Ovary (tissue), 9 donors: ENCODE data around the gene TMCC2. TPM values are rescaled to one million over a fixed set of nuclear protein-coding genes. Genes with fewer than 3 reads are reported as not detected.
"Not testable (repeated sequence)": the region's sequence is repeated elsewhere in the genome, so short reads cannot be mapped to it uniquely, and the experiment has no call there.

Source experiments
- DNase-seq, 5 donors: peaks; one replicate each; pipeline ENCODE4 v3.0.0-alpha.2; 2019 to 2020
- H3K27ac ChIP-seq, 2 donors: fragments of 200-600 bp; one replicate each; pipeline versions ENCODE4 v1.5.1 to v1.8.0; 2019 to 2022
- H3K27me3 ChIP-seq: fragments of 200-600 bp; one replicate; pipeline ENCODE4 v1.8.0; 2022
- H3K36me3 ChIP-seq: fragments of 200-600 bp; sonication (generic); one replicate; pipeline ENCODE4 v1.5.1; 2019
- H3K4me1 ChIP-seq: one replicate; pipeline ENCODE4 v1.8.1; 2013; ENCODE audit warnings: mild to moderate bottlenecking, moderate library complexity; ENCODE audit not compliant: insufficient read depth
- H3K4me3 ChIP-seq: fragments of 200-600 bp; sonication (generic); one replicate; pipeline ENCODE4 v1.5.1; 2017
- H3K9me3 ChIP-seq, 2 donors: fragments of 200-600 bp in 1 of 2; sonication (generic) in 1 of 2; one replicate each; pipeline versions ENCODE4 v1.5.1 to v1.8.1; 2013 to 2019; ENCODE audit warnings: mild to moderate bottlenecking in 1 of 2, moderate library complexity in 1 of 2
- EP300 ChIP-seq: sonication (generic); formaldehyde crosslinking; IDR thresholded peaks from one replicate; pipeline ENCODE4 v1.6.1; 2017; ENCODE audit warnings: antibody characterized with exemption
- POLR2A ChIP-seq: fragments of 450-650 bp; IDR thresholded peaks from one replicate; pipeline ENCODE4 v1.6.1; 2017; ENCODE audit warnings: antibody characterized with exemption, mild to moderate bottlenecking, moderate library complexity
- WGBS, 3 donors: extraction: QIAGEN DNeasy Blood & Tissue Kit in 1 of 3; methylation state at CpG; one replicate each; pipeline versions ENCODE4 v1.1.5 to v1.1.7; 2013 to 2017; 5-methylcytosine and 5-hydroxymethylcytosine counted together
- intact Hi-C, 4 donors: fragments of 100-400 bp; cut with DNase I; formaldehyde crosslinking; loops; one replicate each; pipeline versions ENCODE4 v1.11.0 to v1.15.1; 2022 to 2023
- polyA plus RNA-seq, 2 donors: library from polyadenylated mRNA; stranded (reverse); fragments of 200-250 nt in 1 of 2; fragments of 350-450 nt in 1 of 2; fragmentation: Illumina TruSeq in 1 of 2; extraction: RNeasy Lipid Tissue Mini Kit (QIAGEN cat#74804) in 1 of 2; gene quantifications; one replicate each; pipeline ENCODE4 v1.2.3, GENCODE V29; 2013 to 2014
- total RNA-seq, 7 donors: library from RNA; depleted of rRNA in 2 of 7; stranded (reverse); fragments of >200 nt in 2 of 7; fragmentation: NEBNext Ultra II Directional in 3 of 7; extraction: Animal tissue kit (Norgen Biotek cat#: 25700) in 3 of 7; gene quantifications; one replicate each; pipeline versions ENCODE4 v1.1.0 to v1.2.4, GENCODE V29; 2016 to 2023
- TF ChIP-seq, protein P1 (sequence below), 3 donors: fragments of 450-650 bp in 2 of 3; fragments of 200-600 bp in 1 of 3; IDR thresholded peaks; one replicate each; pipeline versions ENCODE4 v1.5.1 to v1.8.0; 2016 to 2022; ENCODE audit warnings: antibody characterized with exemption in 3 of 3, mild to moderate bottlenecking in 1 of 3
- donor health status: DM: no; HTN: no; CAD: no; lungs with moderate emphysema.
- donor health status: DM: no; HTN: no; CAD: no.
- donor health status: Bipolar disorder and iron deficiency.
- donor health status: DM: yes; HTN: yes; CAD: no.
- donor health status: DM: no; HTN: no; CAD: no.
- donor health status: DM: yes; HTN: yes; CAD: no.

The TMCC2 gene
- total and polyA plus RNA-seq, 9 donors = 2.3 to 11.0 (median 7.8) TPM

DNA sequence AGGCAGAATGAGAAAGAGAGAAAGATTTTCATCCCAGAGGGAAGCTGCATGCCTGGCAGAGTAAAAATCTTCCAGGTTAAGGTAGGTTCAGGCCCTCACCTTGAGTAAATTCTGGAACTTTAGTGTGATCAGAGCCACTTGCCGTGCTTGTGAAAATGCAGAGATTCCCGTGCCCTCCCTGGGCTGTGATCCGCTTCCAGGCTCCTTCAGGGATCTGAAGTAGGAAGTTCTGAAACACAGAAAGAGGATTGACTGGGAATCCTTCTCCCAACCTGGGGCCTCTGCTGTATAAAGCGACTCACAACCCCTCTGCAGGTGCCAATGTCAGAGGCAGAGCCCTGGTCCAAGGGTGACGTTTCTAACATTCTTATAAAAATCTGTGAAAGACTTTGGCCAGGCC, 67.2 kb downstream of the TMCC2 start:
- no peaks in the 10 kb centered on the region for H3K36me3 ChIP-seq
- H3K9me3 ChIP-seq = no peaks in the 10 kb centered on the region
- peak overlapping the region; percentile 51 to 85 for H3K27ac ChIP-seq
- no peak overlapping the region for H3K4me3 ChIP-seq
- WGBS, 3 donors = 71 to 81% (median 72%) methylated on average over 5 of the region's 5 CpGs
- intact Hi-C loops = no loop called here
- peaks cover 13% of the 10 kb centered on the region for H3K4me1 ChIP-seq
- no peaks in the 10 kb centered on the region for H3K27me3 ChIP-seq
- TF ChIP-seq, protein P1, sequence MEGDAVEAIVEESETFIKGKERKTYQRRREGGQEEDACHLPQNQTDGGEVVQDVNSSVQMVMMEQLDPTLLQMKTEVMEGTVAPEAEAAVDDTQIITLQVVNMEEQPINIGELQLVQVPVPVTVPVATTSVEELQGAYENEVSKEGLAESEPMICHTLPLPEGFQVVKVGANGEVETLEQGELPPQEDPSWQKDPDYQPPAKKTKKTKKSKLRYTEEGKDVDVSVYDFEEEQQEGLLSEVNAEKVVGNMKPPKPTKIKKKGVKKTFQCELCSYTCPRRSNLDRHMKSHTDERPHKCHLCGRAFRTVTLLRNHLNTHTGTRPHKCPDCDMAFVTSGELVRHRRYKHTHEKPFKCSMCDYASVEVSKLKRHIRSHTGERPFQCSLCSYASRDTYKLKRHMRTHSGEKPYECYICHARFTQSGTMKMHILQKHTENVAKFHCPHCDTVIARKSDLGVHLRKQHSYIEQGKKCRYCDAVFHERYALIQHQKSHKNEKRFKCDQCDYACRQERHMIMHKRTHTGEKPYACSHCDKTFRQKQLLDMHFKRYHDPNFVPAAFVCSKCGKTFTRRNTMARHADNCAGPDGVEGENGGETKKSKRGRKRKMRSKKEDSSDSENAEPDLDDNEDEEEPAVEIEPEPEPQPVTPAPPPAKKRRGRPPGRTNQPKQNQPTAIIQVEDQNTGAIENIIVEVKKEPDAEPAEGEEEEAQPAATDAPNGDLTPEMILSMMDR (IDR thresholded peaks at IDR 0.05) = no peak
- TF ChIP-seq EP300 = no peak
- TF ChIP-seq POLR2A = no peak
- DNase-seq = no peak

DNA sequence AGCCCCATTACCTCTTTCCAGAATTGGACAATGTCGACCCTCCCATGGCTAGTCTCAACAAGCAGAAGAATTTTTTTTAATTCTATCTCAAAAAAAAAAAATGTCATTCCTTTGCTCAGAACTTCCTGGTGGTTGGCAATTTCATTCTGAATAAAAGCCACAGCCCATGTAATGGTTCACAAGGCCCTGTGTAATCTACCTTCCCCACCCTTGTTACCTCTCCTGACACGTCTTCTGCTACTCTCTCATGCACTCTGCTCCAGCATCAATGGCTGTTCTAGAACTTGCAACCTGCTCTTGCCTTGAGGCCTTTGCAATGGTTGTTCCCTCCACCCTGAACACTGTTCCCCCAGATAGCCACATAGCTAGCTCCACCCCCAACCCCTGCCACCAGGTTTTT, 68.4 kb downstream of the TMCC2 start:
- WGBS, 3 donors = 88 to 89% (median 89%) methylated on average over 2 of the region's 2 CpGs
- DNase-seq = no peak
- TF ChIP-seq EP300 (no peak), POLR2A (no peak)
- TF ChIP-seq, protein P1 (IDR thresholded peaks at IDR 0.05) = no peak
- H3K36me3 ChIP-seq = no peaks in the 10 kb centered on the region
- no peak overlapping the region for H3K4me3 ChIP-seq
- H3K9me3 ChIP-seq = no peaks in the 10 kb centered on the region
- no peak overlapping the region for H3K27ac ChIP-seq
- peaks cover 15% of the 10 kb centered on the region for H3K4me1 ChIP-seq
- H3K27me3 ChIP-seq = no peaks in the 10 kb centered on the region
- intact Hi-C loops = no loop called here

- DNase-seq, H3K4me3 ChIP-seq, H3K9me3 ChIP-seq, H3K36me3 ChIP-seq, H3K27ac ChIP-seq, H3K27me3 ChIP-seq, intact Hi-C loops: not testable (repeated sequence)
- peaks cover 22% of the 10 kb centered on the region for H3K4me1 ChIP-seq
- WGBS, 3 donors = 92 to 99% (median 96%) methylated on average over 5 of the region's 5 CpGs
Measured at GRCh38 chr1:205297546-205298177, 69.9 kb downstream of the TMCC2 start.

GRCh38 chr1:205298191-205298994, 70.6 kb downstream of the TMCC2 start:
- TF ChIP-seq EP300 = no peak
- TF ChIP-seq, protein P1 (IDR thresholded peaks at IDR 0.05) = no peak
- no peak for TF ChIP-seq POLR2A
- 60 to 70% (median 68%) methylated on average over 9 of the region's 9 CpGs for WGBS, 3 donors
- H3K9me3 ChIP-seq = no peaks in the 10 kb centered on the region
- H3K36me3 ChIP-seq = no peaks in the 10 kb centered on the region
- intact Hi-C loops = no loop called here
- no peak overlapping the region for H3K4me3 ChIP-seq
- peaks cover 22% of the 10 kb centered on the region for H3K4me1 ChIP-seq
- H3K27me3 ChIP-seq = no peaks in the 10 kb centered on the region
- DNase-seq = no peak
- no peak overlapping the region for H3K27ac ChIP-seq

DNA sequence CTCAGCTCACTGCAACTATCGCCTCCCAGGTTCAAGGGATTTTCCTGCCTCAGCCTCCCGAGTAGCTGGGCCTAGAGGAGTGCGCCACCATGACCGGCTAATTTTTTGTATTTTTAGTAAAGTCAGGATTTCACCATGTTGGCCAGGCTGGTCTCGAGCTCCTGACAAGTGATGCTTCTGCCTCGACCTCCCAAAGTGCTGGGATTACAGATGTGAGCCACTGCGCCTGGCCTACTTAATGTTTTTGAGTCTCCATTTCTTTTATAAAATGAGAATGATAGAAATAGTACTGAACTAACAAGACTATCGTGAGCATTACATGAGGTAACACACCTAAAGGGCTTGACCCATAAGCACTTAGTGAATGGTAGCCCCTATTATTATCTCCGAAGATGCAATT, 72.4 kb downstream of the TMCC2 start:
- Histone ChIP-seq H3K27ac (no peak overlapping the region), H3K9me3 (no peaks in the 10 kb centered on the region), H3K4me3 (no peak overlapping the region), H3K36me3 (no peaks in the 10 kb centered on the region), H3K27me3 (no peaks in the 10 kb centered on the region), H3K4me1 (peaks cover 10% of the 10 kb centered on the region)
- intact Hi-C loops = no loop called here
- TF ChIP-seq EP300 (no peak), POLR2A (no peak)
- TF ChIP-seq, protein P1 (IDR thresholded peaks at IDR 0.05) = no peak
- WGBS, 3 donors = 81 to 92% (median 87%) methylated on average over 9 of the region's 9 CpGs
- no peak for DNase-seq
